ENCODE results near the gene TNFRSF1B.
A peak's percentile ranks its signal among the peaks of the same experiment; 100 is the strongest.

The TNFRSF1B gene

DNA sequence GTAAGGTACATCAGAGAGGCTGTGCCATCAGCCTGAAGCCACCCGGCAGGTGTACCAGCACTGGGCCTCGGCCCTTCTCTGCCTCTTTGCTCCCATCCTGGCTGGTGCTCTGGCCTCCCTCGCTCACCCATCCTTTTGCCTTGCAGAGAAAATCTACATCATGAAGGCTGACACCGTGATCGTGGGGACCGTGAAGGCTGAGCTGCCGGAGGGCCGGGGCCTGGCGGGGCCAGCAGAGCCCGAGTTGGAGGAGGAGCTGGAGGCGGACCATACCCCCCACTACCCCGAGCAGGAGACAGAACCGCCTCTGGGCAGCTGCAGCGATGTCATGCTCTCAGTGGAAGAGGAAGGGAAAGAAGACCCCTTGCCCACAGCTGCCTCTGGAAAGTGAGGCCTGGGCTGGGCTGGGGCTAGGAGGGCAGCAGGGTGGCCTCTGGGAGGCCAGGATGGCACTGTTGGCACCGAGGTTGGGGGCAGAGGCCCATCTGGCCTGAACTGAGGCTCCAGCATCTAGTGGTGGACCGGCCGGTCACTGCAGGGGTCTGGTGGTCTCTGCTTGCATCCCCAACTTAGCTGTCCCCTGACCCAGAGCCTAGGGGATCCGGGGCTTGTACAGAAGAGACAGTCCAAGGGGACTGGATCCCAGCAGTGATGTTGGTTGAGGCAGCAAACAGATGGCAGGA lies 24.5 kb upstream of the TNFRSF1B start:
- no peak for DNase-seq (ENCODE audit: low read depth in 2 of 2)

GRCh38 chr1:12142891-12143630 lies 23.7 kb upstream of the TNFRSF1B start:
- no peak for DNase-seq (ENCODE audit: low read depth in 2 of 2)

DNA sequence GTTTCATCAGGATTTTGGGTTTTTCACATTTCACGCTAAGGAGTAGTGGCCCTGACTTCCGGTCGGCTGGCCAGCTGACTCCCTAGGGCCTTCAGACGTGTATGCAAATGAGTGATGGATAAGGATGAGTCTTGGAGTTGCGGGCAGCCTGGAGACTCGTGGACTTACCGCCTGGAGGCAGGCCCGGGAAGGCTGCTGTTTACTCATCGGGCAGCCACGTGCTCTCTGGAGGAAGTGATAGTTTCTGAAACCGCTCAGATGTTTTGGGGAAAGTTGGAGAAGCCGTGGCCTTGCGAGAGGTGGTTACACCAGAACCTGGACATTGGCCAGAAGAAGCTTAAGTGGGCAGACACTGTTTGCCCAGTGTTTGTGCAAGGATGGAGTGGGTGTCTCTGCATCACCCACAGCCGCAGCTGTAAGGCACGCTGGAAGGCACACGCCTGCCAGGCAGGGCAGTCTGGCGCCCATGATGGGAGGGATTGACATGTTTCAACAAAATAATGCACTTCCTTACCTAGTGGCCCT lies 23.1 kb upstream of the TNFRSF1B start:
- DNase-seq (ENCODE audit: low read depth in 2 of 2), result no peak

- no peak for DNase-seq (ENCODE audit: low read depth in 2 of 2)
Observed at GRCh38 chr1:12144236-12144635, 22.6 kb upstream of the TNFRSF1B start.

GRCh38 chr1:12144969-12145368 lies 21.8 kb upstream of the TNFRSF1B start:
- DNase-seq (ENCODE audit: low read depth in 2 of 2), result no peak

DNA sequence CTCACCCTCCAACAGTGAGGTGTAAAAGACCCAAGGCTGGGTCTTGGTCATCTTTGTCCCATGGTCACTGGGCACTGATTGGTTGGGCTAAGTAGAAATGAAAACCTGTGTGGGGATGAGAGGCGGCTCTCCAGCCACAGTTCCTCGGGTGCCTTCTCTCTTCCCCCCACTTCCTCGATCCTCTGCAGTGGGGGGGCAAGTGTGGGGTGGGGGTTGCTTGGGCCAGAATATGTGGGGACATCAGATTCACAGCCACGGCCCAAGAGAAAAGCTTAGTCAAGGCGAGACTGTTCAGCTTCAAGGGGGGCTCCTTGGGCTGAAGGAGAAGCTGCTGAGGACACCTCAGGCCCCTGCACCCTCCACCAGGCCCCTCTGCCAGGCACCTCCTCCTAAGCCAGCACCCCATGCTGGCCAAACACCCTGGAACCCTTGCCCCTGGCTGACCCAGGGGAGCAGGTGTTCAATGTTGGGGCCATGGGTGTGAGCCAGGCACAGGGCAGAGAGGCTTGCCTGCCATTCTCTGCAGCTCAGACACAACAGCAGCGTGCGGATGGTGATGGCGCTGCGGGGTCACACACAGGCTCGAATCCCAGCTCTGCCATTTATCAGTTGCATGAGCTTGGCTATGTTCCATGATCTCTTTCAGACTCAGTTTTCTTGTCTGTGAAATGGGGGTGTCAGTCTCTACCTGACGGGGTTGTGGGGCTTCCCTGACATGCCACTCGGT lies 21.0 kb upstream of the TNFRSF1B start:
- DNase-seq (ENCODE audit: low read depth in 2 of 2), result no peak

DNA sequence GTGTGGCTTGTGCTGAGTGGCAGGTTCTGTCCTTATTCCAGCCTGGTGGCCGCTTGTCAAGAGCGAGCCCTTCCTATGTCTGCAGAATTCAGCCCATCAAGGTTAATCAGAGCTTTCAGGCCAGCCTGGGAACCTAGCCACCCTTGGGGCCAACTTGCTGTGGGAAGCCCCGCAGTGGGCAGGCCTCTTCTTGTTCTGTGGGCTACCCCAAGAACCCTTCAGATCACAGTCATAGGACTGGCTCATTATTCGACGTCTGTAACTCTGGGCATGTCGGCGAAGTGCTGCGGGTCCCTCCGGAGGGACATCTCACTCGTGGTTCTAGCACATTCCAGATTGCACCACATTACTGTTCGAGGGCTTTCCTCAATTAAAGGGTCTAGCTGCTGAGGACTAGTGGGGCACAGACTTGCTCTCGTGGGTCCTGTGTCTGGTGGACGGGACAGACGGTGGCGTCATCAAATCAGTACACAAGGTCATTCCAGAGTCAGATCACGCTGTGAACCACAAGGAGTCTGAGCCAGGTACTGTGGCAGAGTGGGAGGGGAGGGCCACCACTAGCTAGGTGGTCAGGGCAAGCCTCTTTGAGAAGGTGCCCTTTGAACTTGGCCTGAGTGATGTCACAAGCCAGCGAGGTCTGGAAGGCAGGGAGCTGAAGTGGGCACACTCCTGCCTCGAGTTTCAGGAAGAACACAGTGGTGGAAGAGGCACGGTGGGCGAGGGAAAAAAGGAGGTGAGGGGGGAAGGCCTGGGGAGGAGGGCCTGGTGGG lies 20.3 kb upstream of the TNFRSF1B start:
- DNase-seq (ENCODE audit: low read depth in 2 of 2), result no peak

DNA sequence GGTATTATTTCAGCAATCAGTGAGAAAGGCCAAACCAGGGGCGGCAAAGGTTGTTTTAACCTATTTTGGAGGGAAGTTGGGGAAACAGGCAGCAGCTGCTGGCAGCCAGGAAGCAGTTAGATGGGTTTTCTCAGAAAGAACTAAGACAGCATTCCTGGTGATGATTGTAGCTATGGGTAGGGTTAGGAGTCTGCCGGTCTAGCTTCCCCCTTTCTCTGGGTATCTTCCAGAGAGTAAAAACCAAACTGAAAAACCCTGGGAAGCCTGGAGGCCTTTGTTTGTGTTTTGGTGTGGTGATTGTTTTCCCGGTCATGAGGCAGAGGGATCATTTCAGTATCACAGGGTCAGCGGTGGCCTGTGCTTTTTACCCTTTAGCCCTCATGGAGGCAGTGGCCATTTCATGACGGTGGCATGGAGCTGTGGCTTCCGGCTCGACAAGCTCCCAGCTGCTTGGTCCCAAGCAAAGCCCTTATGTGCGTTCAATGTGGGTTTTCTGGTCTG lies 19.5 kb upstream of the TNFRSF1B start:
- DNase-seq (ENCODE audit: low read depth in 2 of 2), result no peak

DNA sequence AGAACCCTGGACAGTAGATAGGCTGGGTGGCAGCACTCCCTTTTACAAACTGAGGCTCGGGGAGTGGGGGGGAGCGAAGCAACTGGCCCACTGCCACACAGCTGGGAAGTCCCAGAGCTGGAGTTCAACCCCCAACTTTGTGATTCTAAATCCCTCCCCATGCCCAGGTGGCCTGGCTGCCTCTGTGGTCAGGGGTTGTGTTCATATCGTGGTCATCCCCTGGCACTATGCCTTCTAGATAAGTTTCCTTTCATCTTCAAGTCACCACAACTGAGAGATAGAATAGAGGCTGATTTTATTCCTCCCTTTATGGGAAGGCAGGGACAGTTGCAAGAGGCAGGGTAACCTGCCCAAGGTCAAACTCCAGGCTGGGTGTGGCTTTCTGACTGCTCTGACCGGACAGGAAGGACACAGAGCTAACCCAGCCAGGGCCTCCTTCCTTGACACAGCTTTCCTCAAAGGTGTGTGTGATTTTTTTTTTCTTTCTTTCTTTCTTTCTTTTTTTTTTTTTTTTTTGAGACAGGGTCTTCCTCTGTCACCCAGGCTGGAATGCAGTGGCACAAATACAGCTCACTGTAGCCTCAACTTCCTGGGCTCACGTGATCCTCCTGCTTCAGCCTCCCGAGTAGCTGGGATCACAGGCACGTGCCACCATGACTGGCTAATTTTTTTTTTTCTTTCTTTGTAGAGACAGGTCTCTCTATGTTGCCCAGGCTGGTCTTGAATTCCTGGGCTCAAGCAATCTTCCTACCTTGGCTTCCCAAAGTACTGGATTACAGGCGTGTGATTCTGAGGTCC lies 18.4 kb upstream of the TNFRSF1B start:
- DNase-seq (ENCODE audit: low read depth in 2 of 2), result no peak

GRCh38 chr1:12148958-12149790 lies 17.6 kb upstream of the TNFRSF1B start:
- no peak for DNase-seq (ENCODE audit: low read depth in 2 of 2)

DNA sequence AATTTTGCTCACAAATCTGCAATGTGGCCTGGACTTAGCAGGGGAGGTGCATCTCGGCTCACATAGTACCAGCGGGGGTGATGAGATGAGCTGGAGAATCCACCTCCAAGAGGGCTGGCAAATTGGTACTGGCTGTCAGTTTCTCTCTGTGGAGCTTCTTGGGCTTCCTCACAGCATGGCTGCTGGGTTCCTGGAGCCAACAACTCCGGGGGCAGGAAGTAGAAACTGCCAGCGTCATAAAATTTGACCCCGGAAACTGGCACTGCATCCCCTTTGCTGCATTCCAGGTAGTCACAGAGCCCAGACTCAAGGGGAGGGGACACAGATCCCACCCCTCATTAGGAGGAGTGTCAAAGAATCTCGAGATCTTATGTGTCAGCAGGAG lies 17.0 kb upstream of the TNFRSF1B start:
- no peak for DNase-seq (ENCODE audit: low read depth in 2 of 2)

- no peak for DNase-seq (ENCODE audit: low read depth in 2 of 2)
Observed at GRCh38 chr1:12150456-12151200, 16.2 kb upstream of the TNFRSF1B start.

DNA sequence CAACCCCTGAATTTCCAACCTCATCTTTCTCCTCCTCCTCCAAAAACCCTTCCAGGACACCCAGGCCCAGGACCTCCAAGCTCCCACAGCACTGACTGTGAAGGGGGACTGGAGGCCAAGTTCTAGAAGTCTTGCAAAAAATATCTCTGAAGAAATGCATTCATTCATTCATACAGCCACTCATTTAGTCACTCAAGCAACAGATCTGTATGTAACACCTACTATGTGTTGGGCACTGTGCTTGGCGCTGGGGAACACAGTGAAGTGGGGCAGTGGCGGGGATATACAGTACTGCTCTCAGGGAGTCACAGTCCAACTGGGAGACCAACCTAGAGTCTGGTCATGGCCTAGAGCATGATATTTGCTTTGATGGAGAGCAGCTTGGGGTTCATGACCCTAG lies 15.3 kb upstream of the TNFRSF1B start:
- no peak for DNase-seq (ENCODE audit: low read depth in 2 of 2)

DNA sequence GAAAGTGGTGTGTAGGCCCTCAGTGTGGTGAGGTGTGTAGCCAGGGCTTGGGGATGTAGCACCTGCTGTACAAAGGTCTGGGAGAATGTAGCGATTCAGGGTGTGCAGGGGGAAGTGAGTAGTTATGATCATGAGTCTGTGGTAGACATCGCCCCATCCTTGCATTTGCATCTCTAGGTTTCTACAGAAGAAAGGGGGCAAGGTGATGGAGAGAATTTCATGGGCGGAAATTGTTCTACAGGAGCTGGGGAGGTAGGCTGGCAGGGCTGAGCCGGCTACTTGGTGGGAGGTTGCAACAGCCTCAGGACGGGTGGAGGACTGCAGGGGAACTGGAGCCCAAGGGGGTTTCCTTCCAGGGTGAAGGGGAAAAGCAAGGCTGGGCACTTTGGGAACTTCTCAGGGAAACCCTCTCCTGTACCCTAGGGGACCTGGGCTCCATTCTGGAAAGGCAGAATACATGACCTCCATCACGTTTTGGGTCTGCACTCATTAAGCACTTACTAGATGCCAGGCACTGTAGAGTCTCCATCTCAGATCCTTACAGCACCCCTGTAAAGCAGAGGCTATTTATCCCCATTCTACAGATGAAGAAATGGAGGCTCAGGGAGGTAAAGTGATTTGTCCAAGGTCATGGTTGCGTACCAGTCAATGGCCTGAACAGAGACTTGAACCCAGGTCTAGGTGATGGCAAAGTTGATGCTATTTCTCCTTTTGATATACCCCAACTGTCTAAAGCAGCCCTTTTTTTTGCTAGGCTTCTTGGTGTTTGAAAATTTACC lies 14.5 kb upstream of the TNFRSF1B start:
- no peak for DNase-seq (ENCODE audit: low read depth in 2 of 2)

DNA sequence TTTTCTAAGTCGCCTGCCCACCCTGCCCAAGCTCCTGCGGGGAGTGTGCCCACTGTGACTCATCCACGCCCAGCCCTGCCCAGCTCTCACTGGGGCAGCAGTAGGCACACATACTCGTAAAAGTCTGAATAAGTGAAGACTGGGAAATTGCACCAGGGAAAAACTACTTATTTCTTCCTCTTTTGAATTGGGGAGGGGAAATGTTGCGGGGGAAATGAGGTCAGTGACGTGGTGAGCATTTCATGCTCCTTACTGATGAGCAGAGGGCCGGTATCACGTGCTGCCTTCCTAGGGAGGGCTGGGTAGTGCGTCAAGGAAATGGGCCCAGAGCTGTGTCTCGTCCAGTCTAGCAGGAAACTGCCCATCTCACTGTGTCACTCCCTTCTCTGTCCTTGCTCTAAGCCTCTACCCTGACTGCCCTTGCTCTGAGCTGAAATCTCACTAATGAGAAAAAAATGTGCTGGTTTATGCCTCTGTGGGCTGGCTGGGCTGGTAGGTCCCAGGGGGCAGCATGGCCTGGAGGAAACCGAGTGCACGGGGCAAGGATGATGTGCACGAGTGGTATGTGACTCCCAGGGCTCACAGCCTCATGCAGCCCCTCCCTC lies 13.5 kb upstream of the TNFRSF1B start:
- DNase-seq (ENCODE audit: low read depth in 2 of 2), result no peak

DNA sequence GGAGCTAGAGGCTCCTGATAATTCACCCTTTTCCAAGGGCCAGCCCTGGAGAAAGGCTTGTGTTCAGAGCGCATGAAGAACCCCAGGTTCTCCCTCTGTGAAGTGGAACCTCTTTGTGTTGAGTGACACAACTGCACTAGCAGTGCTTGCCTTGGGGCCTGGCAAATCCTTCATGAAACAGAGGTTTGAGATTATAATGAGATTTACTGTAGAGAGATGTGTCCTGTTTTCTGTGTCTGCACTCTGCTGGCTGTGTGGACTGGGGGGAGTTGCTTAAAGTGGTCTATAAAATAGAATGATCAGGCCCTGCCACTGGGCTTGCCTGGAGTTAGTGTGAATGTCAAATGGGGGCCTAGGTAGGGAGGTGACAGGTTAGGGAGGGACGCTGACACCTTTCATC lies 11.5 kb upstream of the TNFRSF1B start:
- no peak for DNase-seq (ENCODE audit: low read depth in 2 of 2)

DNA sequence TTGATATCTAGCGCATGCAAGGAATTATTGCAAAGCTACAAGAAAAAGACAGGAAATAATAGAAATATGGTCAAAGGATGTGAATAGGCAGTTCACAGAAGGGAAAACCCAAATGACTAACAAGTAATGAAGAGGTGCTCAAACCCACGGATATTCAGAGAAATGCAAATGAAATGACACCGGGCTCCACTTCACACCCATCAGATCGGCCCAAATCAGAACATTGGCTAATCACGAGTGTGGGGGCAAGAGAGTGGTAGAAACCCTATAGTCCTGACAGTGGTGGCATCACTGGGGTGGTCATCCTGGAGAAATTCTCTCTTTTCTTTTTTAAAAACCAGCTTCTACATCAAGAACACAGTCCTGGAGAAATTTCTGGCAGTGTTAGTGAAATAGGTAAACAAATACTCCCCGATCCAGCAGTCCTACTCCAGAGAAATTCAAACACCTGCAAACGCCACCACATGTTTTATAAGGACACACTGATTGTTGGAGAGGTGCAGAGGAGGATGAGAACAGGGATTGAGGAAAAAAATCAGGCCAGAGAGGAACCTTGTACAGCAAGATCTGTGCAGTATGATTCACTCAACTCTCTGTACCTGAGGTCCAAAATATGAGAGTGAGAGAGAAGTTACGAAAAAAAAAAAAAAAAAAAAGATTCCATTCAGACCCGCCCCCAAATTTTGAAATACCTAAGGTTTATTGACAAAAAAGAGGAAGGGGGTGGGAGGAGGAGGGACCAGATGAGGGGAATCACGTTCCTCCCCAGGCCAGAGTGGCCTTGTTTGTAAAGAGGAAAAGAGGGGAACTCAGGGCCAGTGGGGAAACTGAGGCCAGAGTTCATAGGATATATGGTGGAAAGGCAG lies 9.2 kb upstream of the TNFRSF1B start:
- peak in 1 of 2 donors; percentile 41 for DNase-seq (ENCODE audit: low read depth in 2 of 2)
